Mammary epithelial cell (primary cell): ENCODE measurements around the gene NEU3.

Experiments used
- CTCF ChIP-seq, 2 donors: IDR thresholded peaks in 1 of 2; conservative IDR thresholded peaks in 1 of 2; 2 replicates each; pipeline ENCODE4 v1.5.1; 2011 to 2012; ENCODE audit warnings: inconsistent platforms in 2 of 2, low read length in 2 of 2, mild to moderate bottlenecking in 2 of 2, control low read depth in 1 of 2, low read depth in 1 of 2; ENCODE audit not compliant: insufficient read depth in 1 of 2; ENCODE audit errors: extremely low read depth in 1 of 2
- EZH2 ChIP-seq: IDR thresholded peaks from 2 replicates; pipeline ENCODE4 v1.6.1; 2012; ENCODE audit warnings: low read length, inconsistent platforms, borderline replicate concordance

GRCh38 chr11:75035256-75035655 is 46.5 kb downstream of the NEU3 start:
- TF ChIP-seq CTCF (conservative IDR thresholded peaks at IDR 0.05 in 1 of 2, IDR thresholded peaks at IDR 0.05 in 1 of 2; ENCODE audit: extremely low read depth in 1 of 2, insufficient read depth in 1 of 2, low read depth in 1 of 2, low read length in 2 of 2): no peak
- no peak for TF ChIP-seq EZH2
